Thoracic aorta (tissue), 2 donors: Measurements from ENCODE around the gene CORO1C. TPM values are rescaled to one million over a fixed set of nuclear protein-coding genes. Genes with fewer than 3 reads are reported as not detected.

ENCODE experiments used
- ATAC-seq: fragments of 150-250 bp; one replicate; pipeline ENCODE4 v1.8.0; 2017; ENCODE audit warnings: low read depth; ENCODE audit not compliant: insufficient number of reproducible peaks, low FRiP score
- DNase-seq: peaks from one replicate; pipeline ENCODE4 v3.0.0-alpha.2; 2020; ENCODE audit warnings: low spot score
- H3K27ac ChIP-seq, 2 donors: fragments of 200-600 bp; sonication (generic); 1 replicate in 1 of 2; 2 replicates in 1 of 2; pipeline ENCODE4 v1.5.1; 2016; ENCODE audit warnings: mild to moderate bottlenecking in 2 of 2, moderate library complexity in 2 of 2
- H3K27me3 ChIP-seq: fragments of 200-600 bp; sonication (generic); replicated peaks from 2 replicates; pipeline ENCODE4 v1.6.0; 2016; ENCODE audit warnings: mild to moderate bottlenecking; ENCODE audit not compliant: insufficient read depth
- H3K36me3 ChIP-seq: fragments of 200-600 bp; sonication (generic); one replicate; pipeline ENCODE4 v1.5.1; 2016
- H3K4me1 ChIP-seq, 2 donors: fragments of 200-600 bp; sonication (generic); 1 replicate in 1 of 2; 2 replicates in 1 of 2; pipeline versions ENCODE4 v1.5.1 to v1.6.0; 2016; ENCODE audit warnings: low read depth in 2 of 2, mild to moderate bottlenecking in 1 of 2; ENCODE audit not compliant: control insufficient read depth in 1 of 2
- H3K4me3 ChIP-seq: fragments of 200-600 bp; sonication (generic); 2 replicates; pipeline ENCODE4 v1.5.1; 2016; ENCODE audit warnings: mild to moderate bottlenecking
- H3K9me3 ChIP-seq: fragments of 200-600 bp; sonication (generic); 2 replicates; pipeline ENCODE4 v1.5.1; 2016
- CTCF ChIP-seq: fragments of 200-600 bp; sonication (generic); IDR thresholded peaks from one replicate; pipeline ENCODE4 v1.5.1; 2019; ENCODE audit warnings: antibody characterized with exemption
- total RNA-seq, 2 donors: library from RNA; depleted of rRNA; stranded (reverse); fragments of >200 nt; gene quantifications; one replicate each; pipeline versions ENCODE4 v1.1.0 to v1.2.3, GENCODE V29; 2016

Gene CORO1C
- total RNA-seq, 2 donors from 2014 or later = 157 to 208 TPM

- H3K9me3 ChIP-seq = no peaks in the 10 kb centered on the region
- H3K4me1 ChIP-seq = peaks cover 62 to 76% of the 10 kb centered on the region in 2 donors
- peak overlapping the region; percentile 66 to 95 for H3K27ac ChIP-seq
- TF ChIP-seq CTCF = no peak
- no peaks in the 10 kb centered on the region for H3K36me3 ChIP-seq
- no peak for DNase-seq
- H3K4me3 ChIP-seq = no peak overlapping the region
- H3K27me3 ChIP-seq = no peaks in the 10 kb centered on the region
- no peak for ATAC-seq
These were observed 44.5 kb downstream of the CORO1C start for GRCh38 chr12:108686780-108687179.

- Histone ChIP-seq H3K9me3 (no peaks in the 10 kb centered on the region), H3K4me1 (peaks cover 53 to 75% of the 10 kb centered on the region in 2 donors)
These were observed 45.7 kb downstream of the CORO1C start for GRCh38 chr12:108685469-108686260.

GRCh38 chr12:108683906-108684556 lies 47.3 kb downstream of the CORO1C start:
- no peaks in the 10 kb centered on the region for H3K9me3 ChIP-seq
- no peak overlapping the region for H3K4me3 ChIP-seq
- no peak for ATAC-seq
- H3K27me3 ChIP-seq = no peaks in the 10 kb centered on the region
- DNase-seq = no peak
- no peak for TF ChIP-seq CTCF
- peaks cover 39 to 64% of the 10 kb centered on the region in 2 donors for H3K4me1 ChIP-seq
- H3K36me3 ChIP-seq = no peaks in the 10 kb centered on the region
- peak overlapping the region; percentile 46 to 95 for H3K27ac ChIP-seq

More at GRCh38 chr12:108685469-108686260, 45.7 kb downstream of the CORO1C start:
- ATAC-seq = no peak
- no peaks in the 10 kb centered on the region for H3K27me3 ChIP-seq
- TF ChIP-seq CTCF = no peak
- H3K27ac ChIP-seq = peak overlapping the region; percentile 66 to 95
- H3K36me3 ChIP-seq = no peaks in the 10 kb centered on the region
- H3K4me3 ChIP-seq = no peak overlapping the region
- no peak for DNase-seq

- DNase-seq = no peak
- Histone ChIP-seq H3K4me3 (no peak overlapping the region), H3K36me3 (no peaks in the 10 kb centered on the region), H3K9me3 (no peaks in the 10 kb centered on the region), H3K27me3 (no peaks in the 10 kb centered on the region), H3K27ac (peak overlapping the region in 1 of 2 donors; percentile 52), H3K4me1 (peaks cover 35 to 61% of the 10 kb centered on the region in 2 donors)
- no peak for TF ChIP-seq CTCF
- no peak for ATAC-seq
These were observed 50.0 kb downstream of the CORO1C start for GRCh38 chr12:108681317-108681716.

- TF ChIP-seq CTCF = no peak
- Histone ChIP-seq H3K27me3 (no peaks in the 10 kb centered on the region), H3K4me1 (peaks cover 14 to 52% of the 10 kb centered on the region in 2 donors), H3K36me3 (no peaks in the 10 kb centered on the region), H3K9me3 (no peaks in the 10 kb centered on the region), H3K4me3 (no peak overlapping the region), H3K27ac (peak overlapping the region; percentile 23 to 25)
- ATAC-seq (no peak), DNase-seq (no peak)
These were observed 52.1 kb downstream of the CORO1C start for GRCh38 chr12:108679106-108679681.
